ENCODE data around the gene ANKRD65. TPM values are rescaled to one million over a fixed set of nuclear protein-coding genes. Genes with fewer than 3 reads are reported as not detected.

The ANKRD65 gene
- 0.06 to 0.14 TPM (median 0.14 TPM) in 3 of 5 replicates, not detected in the others for total RNA-seq (2022; extraction: Qiagen RNA extraction)

GRCh38 chr1:1421147-1421906, at the start of gene ANKRD65:
TSS of gene ANKRD65 (minus strand) at chr1:1421276. CDS start at chr1:1421005, 271 bp downstream.

GRCh38 chr1:1449099-1449739, 28.1 kb upstream of the ANKRD65 start, which contains the start of gene ATAD3C:
TSS of gene ATAD3C (plus strand) at chr1:1449689. CDS start at chr1:1450684, 995 bp downstream.

GRCh38 chr1:1435106-1435903, 14.2 kb upstream of the ANKRD65 start, which contains the start of gene VWA1:
TSS of gene VWA1 (plus strand) at chr1:1435690. CDS start at chr1:1435749, 59 bp downstream.

GRCh38 chr1:1406821-1407635, 14.0 kb downstream of the ANKRD65 start, which contains the start of gene MRPL20:
TSS of gene MRPL20 (minus strand) at chr1:1407293. CDS start at chr1:1407217, 76 bp downstream.

GRCh38 chr1:1399187-1399871, 21.7 kb downstream of the ANKRD65 start, which contains the start of gene CCNL2:
TSS of gene CCNL2 (minus strand) at chr1:1399335. CDS start at chr1:1399306, 29 bp downstream.

GRCh38 chr1:1374929-1375662, 46.0 kb downstream of the ANKRD65 start, which contains the start of gene AURKAIP1:
TSS of gene AURKAIP1 (minus strand) at chr1:1375207. CDS start at chr1:1374756, 451 bp downstream.

Other genes with a start within 250 kb of the ANKRD65 start
- not detected in 5 replicates for gene TTLL10, start 247.4 kb downstream of the ANKRD65 start, total RNA-seq (2022; extraction: Qiagen RNA extraction)
- 0.17 to 0.42 TPM in 2 of 5 replicates, not detected in the others for gene TNFRSF18, start 214.7 kb downstream of the ANKRD65 start, total RNA-seq (2022; extraction: Qiagen RNA extraction)
- 0.09 to 0.34 TPM (median 0.25 TPM) in 3 of 5 replicates, not detected in the others for gene TNFRSF4, start 207.1 kb downstream of the ANKRD65 start, total RNA-seq (2022; extraction: Qiagen RNA extraction)
- 113 to 131 TPM (median 122 TPM) in 5 replicates for gene SDF4, start 189.3 kb downstream of the ANKRD65 start, total RNA-seq (2022; extraction: Qiagen RNA extraction)
- gene B3GALT6, start 189.0 kb downstream of the ANKRD65 start, total RNA-seq (2022; extraction: Qiagen RNA extraction) = 11.3 to 19.2 TPM (median 17.6 TPM) in 5 replicates
- gene C1QTNF12, start 174.6 kb downstream of the ANKRD65 start, total RNA-seq (2022; extraction: Qiagen RNA extraction) = 0.97 to 2.3 TPM (median 1.3 TPM) in 5 replicates
- 36.7 to 49.8 TPM (median 47.1 TPM) in 5 replicates for gene UBE2J2, start 147.4 kb downstream of the ANKRD65 start, total RNA-seq (2022; extraction: Qiagen RNA extraction)
- 0.76 to 1.3 TPM (median 0.84 TPM) in 5 replicates for gene SCNN1D, start 140.8 kb downstream of the ANKRD65 start, total RNA-seq (2022; extraction: Qiagen RNA extraction)
- 12.0 to 17.3 TPM (median 13.6 TPM) in 5 replicates for gene ACAP3, start 113.3 kb downstream of the ANKRD65 start, total RNA-seq (2022; extraction: Qiagen RNA extraction)
- gene PUSL1, start 112.7 kb downstream of the ANKRD65 start, total RNA-seq (2022; extraction: Qiagen RNA extraction) = 14.3 to 24.7 TPM (median 22.7 TPM) in 5 replicates
- 53.7 to 59.5 TPM (median 54.7 TPM) in 5 replicates for gene INTS11, start 96.6 kb downstream of the ANKRD65 start, total RNA-seq (2022; extraction: Qiagen RNA extraction)
- 17.2 to 23.3 TPM (median 21.9 TPM) in 5 replicates for gene CPTP, start 96.5 kb downstream of the ANKRD65 start, total RNA-seq (2022; extraction: Qiagen RNA extraction)
- gene TAS1R3, start 90.0 kb downstream of the ANKRD65 start, total RNA-seq (2022; extraction: Qiagen RNA extraction) = 0.07 to 0.24 TPM (median 0.20 TPM) in 5 replicates
- 50.0 to 68.0 TPM (median 63.0 TPM) in 5 replicates for gene DVL1, start 71.9 kb downstream of the ANKRD65 start, total RNA-seq (2022; extraction: Qiagen RNA extraction)
- gene MXRA8, start 62.7 kb downstream of the ANKRD65 start, total RNA-seq (2022; extraction: Qiagen RNA extraction) = 0.12 to 0.25 TPM (median 0.16 TPM) in 5 replicates
- 95.4 to 183 TPM (median 168 TPM) in 5 replicates for gene AURKAIP1, start 46.1 kb downstream of the ANKRD65 start, total RNA-seq (2022; extraction: Qiagen RNA extraction)
- gene CCNL2, start 21.9 kb downstream of the ANKRD65 start, total RNA-seq (2022; extraction: Qiagen RNA extraction) = 42.3 to 54.3 TPM (median 50.5 TPM) in 5 replicates
- gene MRPL20, start 14.0 kb downstream of the ANKRD65 start, total RNA-seq (2022; extraction: Qiagen RNA extraction) = 128 to 154 TPM (median 130 TPM) in 5 replicates
- gene VWA1, start 14.4 kb upstream of the ANKRD65 start, total RNA-seq (2022; extraction: Qiagen RNA extraction) = 4.1 to 15.8 TPM (median 12.9 TPM) in 5 replicates
- not detected in 5 replicates for gene ATAD3C, start 28.4 kb upstream of the ANKRD65 start, total RNA-seq (2022; extraction: Qiagen RNA extraction)
- gene ATAD3B, start 50.5 kb upstream of the ANKRD65 start, total RNA-seq (2022; extraction: Qiagen RNA extraction) = 1.3 to 3.2 TPM (median 2.9 TPM) in 5 replicates
- gene ATAD3A, start 90.9 kb upstream of the ANKRD65 start, total RNA-seq (2022; extraction: Qiagen RNA extraction) = 31.1 to 37.8 TPM (median 35.1 TPM) in 5 replicates
- gene TMEM240, start 119.3 kb upstream of the ANKRD65 start, total RNA-seq (2022; extraction: Qiagen RNA extraction) = 0.24 to 0.70 TPM (median 0.38 TPM) in 4 of 5 replicates, not detected in the other
- 83.9 to 108 TPM (median 103 TPM) in 5 replicates for gene SSU72, start 153.6 kb upstream of the ANKRD65 start, total RNA-seq (2022; extraction: Qiagen RNA extraction)
- gene FNDC10, start 178.9 kb upstream of the ANKRD65 start, total RNA-seq (2022; extraction: Qiagen RNA extraction) = 5.5 to 8.9 TPM (median 7.8 TPM) in 5 replicates
- gene MIB2, start 194.2 kb upstream of the ANKRD65 start, total RNA-seq (2022; extraction: Qiagen RNA extraction) = 10.6 to 18.3 TPM (median 16.8 TPM) in 5 replicates
- 0.33 to 0.79 TPM (median 0.50 TPM) in 5 replicates for gene MMP23B, start 210.9 kb upstream of the ANKRD65 start, total RNA-seq (2022; extraction: Qiagen RNA extraction)
- gene CDK11B, start 237.7 kb upstream of the ANKRD65 start, total RNA-seq (2022; extraction: Qiagen RNA extraction) = 24.0 to 27.3 TPM (median 24.7 TPM) in 5 replicates